Sigmoid colon (tissue), 7 donors: Measurements from ENCODE around the gene DMAC2. TPM values are rescaled to one million over a fixed set of nuclear protein-coding genes. Genes with fewer than 3 reads are reported as not detected.
"Not testable (repeated sequence)": the region's sequence is repeated elsewhere in the genome, so short reads cannot be mapped to it uniquely, and the experiment has no call there.

ENCODE experiments used
- DNase-seq: peaks from one replicate; pipeline ENCODE4 v3.0.0-alpha.2; 2019
- H3K27ac ChIP-seq, 4 donors: fragments of 200-600 bp; sonication (generic); one replicate each; pipeline ENCODE4 v1.5.1; 2016 to 2019; ENCODE audit warnings: mild to moderate bottlenecking in 1 of 4
- H3K27me3 ChIP-seq, 3 donors: fragments of 200-600 bp; sonication (generic); one replicate each; pipeline ENCODE4 v1.5.1; 2019; ENCODE audit warnings: mild to moderate bottlenecking in 1 of 3
- H3K36me3 ChIP-seq, 4 donors: fragments of 200-600 bp; sonication (generic); one replicate each; pipeline ENCODE4 v1.5.1; 2016 to 2019
- H3K4me1 ChIP-seq, 4 donors: fragments of 200-600 bp; sonication (generic); one replicate each; pipeline ENCODE4 v1.5.1; 2017 to 2019
- H3K4me3 ChIP-seq, 4 donors: fragments of 200-600 bp; sonication (generic); one replicate each; pipeline ENCODE4 v1.5.1; 2017 to 2019; ENCODE audit warnings: mild to moderate bottlenecking in 2 of 4, moderate library complexity in 1 of 4
- H3K9me3 ChIP-seq, 4 donors: fragments of 200-600 bp in 3 of 4; sonication (generic) in 3 of 4; one replicate each; pipeline versions ENCODE4 v1.5.1 to v1.6.1; 2013 to 2019
- EP300 ChIP-seq, 4 donors: sonication (generic); formaldehyde crosslinking; IDR thresholded peaks; one replicate each; pipeline ENCODE4 v1.6.1; 2017; ENCODE audit warnings: antibody characterized with exemption in 4 of 4
- POLR2A ChIP-seq, 2 donors: fragments of 450-650 bp; IDR thresholded peaks; one replicate each; pipeline ENCODE4 v1.6.1; 2016; ENCODE audit warnings: antibody characterized with exemption in 2 of 2, mild to moderate bottlenecking in 2 of 2, moderate library complexity in 2 of 2
- POLR2AphosphoS5 ChIP-seq, 4 donors: sonication (generic); formaldehyde crosslinking; IDR thresholded peaks; one replicate each; pipeline ENCODE4 v1.6.1; 2017; ENCODE audit warnings: antibody characterized with exemption in 4 of 4
- WGBS, 2 donors: extraction: QIAGEN DNeasy Blood & Tissue Kit; methylation state at CpG; one replicate each; pipeline ENCODE4 v1.1.7; 2013; 5-methylcytosine and 5-hydroxymethylcytosine counted together
- intact Hi-C: fragments of 100-400 bp; cut with DNase I; formaldehyde crosslinking; loops from one replicate; pipeline ENCODE4 v1.15.1; 2023
- polyA plus RNA-seq, 3 donors: library from polyadenylated mRNA; stranded (reverse); fragments of 200-250 nt; gene quantifications; one replicate each; pipeline ENCODE4 v1.2.3, GENCODE V29; 2013
- total RNA-seq, 4 donors: library from RNA; depleted of rRNA; stranded (reverse); fragments of >200 nt; gene quantifications; one replicate each; pipeline ENCODE4 v1.1.0, GENCODE V29; 2016
- TF ChIP-seq, protein P1 (sequence below), 4 experiments: fragments of 450-650 bp in 3 of 4; fragments of 200-600 bp in 1 of 4; IDR thresholded peaks; one replicate each; pipeline ENCODE4 v1.5.1; 2016 to 2019; ENCODE audit warnings: antibody characterized with exemption in 4 of 4, mild to moderate bottlenecking in 3 of 4, moderate library complexity in 2 of 4
- donor health status: healthy with polysubstance abuse.
- donor health status: Bipolar disorder and iron deficiency.
- donor health status: healthy.

Gene DMAC2
- total and polyA plus RNA-seq, 7 donors: 33.9 to 58.0 (median 41.3) TPM

DNA sequence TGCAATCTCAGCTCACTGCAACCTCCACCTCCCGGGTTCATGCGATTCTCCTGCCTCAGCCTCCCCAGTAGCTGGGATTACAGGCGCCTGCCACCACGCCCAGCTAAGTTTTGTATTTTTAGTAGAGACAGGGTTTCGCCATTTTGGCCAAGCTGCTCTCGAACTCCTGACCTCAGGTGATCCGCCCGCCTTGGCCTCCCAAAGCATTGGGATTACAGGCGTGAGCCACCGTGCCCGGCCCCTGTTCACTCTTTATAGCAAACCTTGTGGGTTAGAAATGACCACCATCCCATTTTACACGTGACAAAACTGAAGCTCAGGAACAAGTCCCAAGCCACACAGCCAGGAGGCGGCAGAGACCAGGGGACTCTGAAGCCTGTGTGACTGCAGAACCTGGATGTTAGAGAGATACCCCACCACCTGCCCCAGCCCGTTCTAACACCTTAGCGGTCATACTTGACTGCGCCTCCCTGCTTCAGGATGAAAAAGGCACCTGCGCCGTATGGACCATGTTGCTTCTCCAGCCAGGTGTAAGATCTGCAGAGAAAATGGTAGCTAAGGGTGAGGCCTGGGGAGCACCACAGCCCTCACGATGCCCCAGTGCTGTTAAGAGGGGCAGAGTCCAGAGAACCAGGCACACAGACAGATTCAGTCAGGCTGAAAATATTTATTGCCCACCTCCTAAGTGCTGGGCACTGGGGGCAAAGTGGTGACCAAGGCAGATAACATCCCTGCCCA is 3.6 kb downstream of the DMAC2 start:
- no peaks in the 10 kb centered on the region for H3K27me3 ChIP-seq
- no peak for DNase-seq
- no peaks in the 10 kb centered on the region for H3K9me3 ChIP-seq
- WGBS, 2 donors: 91 to 94% methylated on average over 19 of the region's 19 CpGs
- peaks cover 0 to 18% (median 11%) of the 10 kb centered on the region in 4 donors for H3K4me1 ChIP-seq
- no peak overlapping the region for H3K27ac ChIP-seq
- intact Hi-C loops: no loop called here
- peaks cover 0 to 49% (median 16%) of the 10 kb centered on the region in 4 donors for H3K36me3 ChIP-seq
- TF ChIP-seq, protein P1, sequence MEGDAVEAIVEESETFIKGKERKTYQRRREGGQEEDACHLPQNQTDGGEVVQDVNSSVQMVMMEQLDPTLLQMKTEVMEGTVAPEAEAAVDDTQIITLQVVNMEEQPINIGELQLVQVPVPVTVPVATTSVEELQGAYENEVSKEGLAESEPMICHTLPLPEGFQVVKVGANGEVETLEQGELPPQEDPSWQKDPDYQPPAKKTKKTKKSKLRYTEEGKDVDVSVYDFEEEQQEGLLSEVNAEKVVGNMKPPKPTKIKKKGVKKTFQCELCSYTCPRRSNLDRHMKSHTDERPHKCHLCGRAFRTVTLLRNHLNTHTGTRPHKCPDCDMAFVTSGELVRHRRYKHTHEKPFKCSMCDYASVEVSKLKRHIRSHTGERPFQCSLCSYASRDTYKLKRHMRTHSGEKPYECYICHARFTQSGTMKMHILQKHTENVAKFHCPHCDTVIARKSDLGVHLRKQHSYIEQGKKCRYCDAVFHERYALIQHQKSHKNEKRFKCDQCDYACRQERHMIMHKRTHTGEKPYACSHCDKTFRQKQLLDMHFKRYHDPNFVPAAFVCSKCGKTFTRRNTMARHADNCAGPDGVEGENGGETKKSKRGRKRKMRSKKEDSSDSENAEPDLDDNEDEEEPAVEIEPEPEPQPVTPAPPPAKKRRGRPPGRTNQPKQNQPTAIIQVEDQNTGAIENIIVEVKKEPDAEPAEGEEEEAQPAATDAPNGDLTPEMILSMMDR (IDR thresholded peaks at IDR 0.05): no peak
- no peak for TF ChIP-seq POLR2AphosphoS5 (IDR thresholded peaks at IDR 0.05)
- TF ChIP-seq EP300 (IDR thresholded peaks at IDR 0.05): no peak
- TF ChIP-seq POLR2A (IDR thresholded peaks at IDR 0.05): no peak
- no peak overlapping the region for H3K4me3 ChIP-seq

DNA sequence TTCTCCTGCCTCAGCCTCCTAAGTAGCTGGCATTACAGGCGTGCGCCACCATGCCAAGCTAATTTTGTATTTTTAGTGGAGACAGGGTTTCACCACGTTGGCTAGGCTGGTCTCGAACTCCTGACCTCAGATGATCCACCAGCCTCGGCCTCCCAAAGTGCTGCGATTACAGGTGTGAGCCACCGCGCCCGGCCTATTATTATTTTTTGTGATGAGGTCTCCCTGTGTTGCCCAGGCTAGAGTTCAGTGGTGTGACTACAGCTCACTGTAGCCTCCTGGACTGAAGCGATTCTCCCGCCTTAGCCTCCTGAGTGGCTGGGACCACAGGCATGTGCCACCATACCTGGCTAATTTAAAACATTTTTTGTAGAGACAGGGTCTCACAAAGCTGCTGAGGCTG is 4.3 kb downstream of the DMAC2 start:
- H3K4me3 ChIP-seq, H3K27ac ChIP-seq, H3K9me3 ChIP-seq, intact Hi-C loops, H3K27me3 ChIP-seq, DNase-seq: not testable (repeated sequence)
- 95 to 98% methylated on average over 11 of the region's 11 CpGs for WGBS, 2 donors
- Histone ChIP-seq H3K4me1 (peaks cover 0 to 18% (median 11%) of the 10 kb centered on the region in 4 donors), H3K36me3 (peaks cover 0 to 52% (median 16%) of the 10 kb centered on the region in 4 donors)

DNA sequence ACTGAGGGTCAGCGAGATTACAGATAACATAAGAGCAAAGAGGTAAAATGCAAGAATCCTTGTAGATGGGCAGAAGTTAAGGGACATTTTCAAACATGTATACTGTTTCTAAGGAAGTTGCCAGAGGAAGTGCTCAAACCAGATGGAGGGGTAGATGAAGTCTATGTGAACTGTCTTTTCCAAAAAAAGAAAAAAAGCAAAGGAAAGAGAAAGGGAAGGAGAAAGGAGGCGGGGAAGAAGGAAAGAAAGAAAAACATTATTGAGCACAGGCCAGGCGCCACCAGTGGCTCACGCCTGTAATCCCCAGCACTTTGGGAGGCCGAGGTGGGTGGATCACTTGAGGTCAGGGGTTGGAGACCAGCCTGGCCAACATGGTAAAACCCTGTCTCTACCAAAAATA is 5.3 kb downstream of the DMAC2 start:
- Histone ChIP-seq H3K4me3 (no peak overlapping the region), H3K4me1 (peaks cover 0 to 13% (median 8%) of the 10 kb centered on the region in 4 donors), H3K27me3 (no peaks in the 10 kb centered on the region), H3K36me3 (peaks cover 0 to 52% (median 16%) of the 10 kb centered on the region in 4 donors), H3K9me3 (no peaks in the 10 kb centered on the region), H3K27ac (no peak overlapping the region)
- WGBS, 2 donors: 78% methylated on average over 5 of the region's 5 CpGs
- no peak for TF ChIP-seq POLR2A (IDR thresholded peaks at IDR 0.05)
- TF ChIP-seq EP300 (IDR thresholded peaks at IDR 0.05): no peak
- TF ChIP-seq, protein P1 (IDR thresholded peaks at IDR 0.05): no peak
- no peak for TF ChIP-seq POLR2AphosphoS5 (IDR thresholded peaks at IDR 0.05)
- DNase-seq: no peak
- intact Hi-C loops: no loop called here

DNA sequence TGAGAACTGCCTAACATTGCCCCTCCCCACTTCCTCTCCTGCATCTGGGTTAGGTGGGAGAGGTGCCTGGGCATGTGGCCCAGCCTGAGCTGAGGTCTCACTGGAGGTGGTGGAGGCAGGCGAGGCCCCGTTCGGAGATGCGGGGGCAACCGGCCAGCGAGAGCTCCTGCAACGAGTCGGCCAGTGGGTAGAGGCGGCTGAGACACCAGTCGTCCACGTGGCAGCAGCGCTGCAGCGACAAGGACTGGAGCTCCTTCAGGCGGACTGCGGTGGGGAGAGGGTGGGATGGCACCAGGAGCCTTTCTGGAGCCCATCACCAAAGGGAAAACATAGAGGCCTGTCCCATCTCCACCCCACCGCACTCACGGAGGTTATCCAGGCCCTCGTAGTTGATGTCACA is 6.5 kb downstream of the DMAC2 start:
- no peaks in the 10 kb centered on the region for H3K9me3 ChIP-seq
- intact Hi-C loops: no loop called here
- no peak overlapping the region for H3K4me3 ChIP-seq
- peaks cover 0 to 52% (median 16%) of the 10 kb centered on the region in 4 donors for H3K36me3 ChIP-seq
- H3K27ac ChIP-seq: no peak overlapping the region
- H3K27me3 ChIP-seq: no peaks in the 10 kb centered on the region
- peaks cover 0 to 7% (median 7%) of the 10 kb centered on the region in 4 donors for H3K4me1 ChIP-seq
- WGBS, 2 donors: 91 to 96% methylated on average over 18 of the region's 18 CpGs
- no peak for DNase-seq
- no peak for TF ChIP-seq EP300 (IDR thresholded peaks at IDR 0.05)
- no peak for TF ChIP-seq POLR2A (IDR thresholded peaks at IDR 0.05)
- TF ChIP-seq POLR2AphosphoS5 (IDR thresholded peaks at IDR 0.05): no peak
- TF ChIP-seq, protein P1 (IDR thresholded peaks at IDR 0.05): no peak

DNA sequence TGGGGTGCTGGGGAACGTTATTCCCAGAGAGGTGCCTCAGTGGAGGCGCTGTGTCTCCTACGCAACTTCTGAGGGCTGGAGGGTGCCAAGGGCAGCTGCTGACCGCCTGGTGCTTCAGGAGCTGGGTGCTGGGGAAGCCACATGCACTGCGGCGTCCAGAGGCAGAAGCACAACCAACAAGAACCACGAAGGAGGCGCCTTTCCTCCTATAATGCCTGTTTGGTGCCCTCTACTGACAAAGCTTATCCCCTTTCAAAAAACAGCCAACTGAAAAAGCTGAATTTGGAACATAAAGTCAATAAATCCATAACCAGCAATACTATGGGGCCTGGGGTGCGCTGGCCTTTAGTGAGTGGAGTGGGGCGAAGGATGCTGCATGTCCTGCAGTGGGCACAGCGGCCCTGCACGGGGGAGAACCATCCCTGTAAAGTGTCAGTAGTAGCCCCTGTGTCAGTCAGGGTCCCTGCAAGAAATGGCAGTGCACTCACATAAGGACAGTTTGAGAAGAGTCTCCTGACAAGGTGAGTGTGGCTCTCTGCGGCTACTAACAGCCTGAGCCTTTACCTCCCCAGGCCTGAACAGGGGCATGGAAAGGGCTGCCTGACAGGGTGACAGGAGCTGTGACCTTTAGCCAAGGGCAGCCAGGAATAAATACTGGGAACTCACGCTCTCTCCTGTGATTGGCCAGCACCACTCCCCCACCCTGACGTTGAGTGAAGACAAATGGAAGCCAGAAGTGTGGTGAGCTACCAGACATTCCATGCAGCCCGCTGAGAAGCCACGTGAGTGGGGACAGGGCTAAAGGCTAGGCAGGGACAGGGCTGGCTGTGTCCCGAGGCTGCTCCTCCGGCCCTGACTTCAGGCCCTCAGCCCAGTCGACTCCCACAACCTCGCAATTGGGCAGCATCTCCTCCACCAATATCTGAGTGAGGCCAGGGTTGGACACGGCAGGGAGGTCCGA is 8.0 kb downstream of the DMAC2 start:
- intact Hi-C loops: no loop called here
- H3K27ac ChIP-seq: no peak overlapping the region
- no peaks in the 10 kb centered on the region for H3K27me3 ChIP-seq
- TF ChIP-seq, protein P1 (IDR thresholded peaks at IDR 0.05): no peak
- TF ChIP-seq POLR2AphosphoS5 (IDR thresholded peaks at IDR 0.05): no peak
- no peak for TF ChIP-seq EP300 (IDR thresholded peaks at IDR 0.05)
- no peak for TF ChIP-seq POLR2A (IDR thresholded peaks at IDR 0.05)
- WGBS, 2 donors: 73 to 80% methylated on average over 23 of the region's 23 CpGs
- peaks cover 0 to 38% (median 16%) of the 10 kb centered on the region in 4 donors for H3K36me3 ChIP-seq
- no peak overlapping the region for H3K4me3 ChIP-seq
- peaks cover 0 to 20% (median 18%) of the 10 kb centered on the region in 4 donors for H3K4me1 ChIP-seq
- H3K9me3 ChIP-seq: no peaks in the 10 kb centered on the region
- no peak for DNase-seq
